ENCODE results near the gene TANC1.
A peak's percentile ranks its signal among the peaks of the same experiment; 100 is the strongest.

TANC1 gene

GRCh38 chr2:159226059-159226461 lies 257.6 kb downstream of the TANC1 start:
- Mint-ChIP-seq H3K4me3 (no peak overlapping the region), H3K27ac (no peak overlapping the region)

GRCh38 chr2:159226608-159227385 lies 258.4 kb downstream of the TANC1 start:
- Mint-ChIP-seq H3K27me3 (no peaks in the 10 kb centered on the region), H3K9me3 (no peaks in the 10 kb centered on the region), H3K4me1 (peaks cover 3% of the 10 kb centered on the region), H3K4me3 (no peak overlapping the region), H3K27ac (no peak overlapping the region), H3K36me3 (no peaks in the 10 kb centered on the region)

More at GRCh38 chr2:159226059-159226461, 257.6 kb downstream of the TANC1 start:
- Mint-ChIP-seq H3K9me3 (no peaks in the 10 kb centered on the region), H3K4me1 (peaks cover 3% of the 10 kb centered on the region), H3K36me3 (no peaks in the 10 kb centered on the region), H3K27me3 (no peaks in the 10 kb centered on the region)

GRCh38 chr2:159227467-159227866 lies 259.0 kb downstream of the TANC1 start:
- H3K4me3 Mint-ChIP-seq: no peak overlapping the region
- peaks cover 3% of the 10 kb centered on the region for H3K4me1 Mint-ChIP-seq
- H3K27ac Mint-ChIP-seq: no peak overlapping the region
- no peaks in the 10 kb centered on the region for H3K27me3 Mint-ChIP-seq
- H3K9me3 Mint-ChIP-seq: no peaks in the 10 kb centered on the region
- H3K36me3 Mint-ChIP-seq: peaks cover 2% of the 10 kb centered on the region

GRCh38 chr2:159228081-159228581 lies 259.7 kb downstream of the TANC1 start:
- Mint-ChIP-seq H3K27ac (no peak overlapping the region), H3K4me3 (no peak overlapping the region), H3K36me3 (peaks cover 2% of the 10 kb centered on the region), H3K27me3 (no peaks in the 10 kb centered on the region), H3K9me3 (no peaks in the 10 kb centered on the region), H3K4me1 (peaks cover 3% of the 10 kb centered on the region)

- Mint-ChIP-seq H3K4me3 (no peak overlapping the region), H3K27ac (no peak overlapping the region), H3K27me3 (no peaks in the 10 kb centered on the region)
Observed at GRCh38 chr2:159229476-159230144, 261.2 kb downstream of the TANC1 start.

GRCh38 chr2:159230145-159230877 lies 261.9 kb downstream of the TANC1 start:
- Mint-ChIP-seq H3K9me3 (no peaks in the 10 kb centered on the region), H3K27ac (no peak overlapping the region), H3K4me1 (peaks cover 3% of the 10 kb centered on the region), H3K36me3 (peaks cover 5% of the 10 kb centered on the region), H3K4me3 (no peak overlapping the region), H3K27me3 (no peaks in the 10 kb centered on the region)

More at GRCh38 chr2:159229476-159230144, 261.2 kb downstream of the TANC1 start:
- no peaks in the 10 kb centered on the region for H3K9me3 Mint-ChIP-seq
- peaks cover 3% of the 10 kb centered on the region for H3K4me1 Mint-ChIP-seq
- H3K36me3 Mint-ChIP-seq: peaks cover 2% of the 10 kb centered on the region

- H3K36me3 Mint-ChIP-seq: peaks cover 7% of the 10 kb centered on the region
- H3K4me3 Mint-ChIP-seq: no peak overlapping the region
- no peaks in the 10 kb centered on the region for H3K27me3 Mint-ChIP-seq
- H3K27ac Mint-ChIP-seq: no peak overlapping the region
- H3K4me1 Mint-ChIP-seq: no peaks in the 10 kb centered on the region
- H3K9me3 Mint-ChIP-seq: no peaks in the 10 kb centered on the region
Observed at GRCh38 chr2:159232456-159233170, 264.2 kb downstream of the TANC1 start.

- no peaks in the 10 kb centered on the region for H3K9me3 Mint-ChIP-seq
- H3K36me3 Mint-ChIP-seq: peaks cover 11% of the 10 kb centered on the region
- no peaks in the 10 kb centered on the region for H3K4me1 Mint-ChIP-seq
- no peak overlapping the region for H3K4me3 Mint-ChIP-seq
- H3K27me3 Mint-ChIP-seq: no peaks in the 10 kb centered on the region
- H3K27ac Mint-ChIP-seq: no peak overlapping the region
Observed at GRCh38 chr2:159234868-159235267, 266.4 kb downstream of the TANC1 start.

- Mint-ChIP-seq H3K9me3 (no peaks in the 10 kb centered on the region), H3K36me3 (peaks cover 34% of the 10 kb centered on the region), H3K27me3 (no peaks in the 10 kb centered on the region), H3K4me1 (no peaks in the 10 kb centered on the region), H3K27ac (no peak overlapping the region), H3K4me3 (no peak overlapping the region)
Observed at GRCh38 chr2:159243529-159243928, 275.1 kb downstream of the TANC1 start.

GRCh38 chr2:159246325-159246988 lies 278.0 kb downstream of the TANC1 start:
- Mint-ChIP-seq H3K27me3 (no peaks in the 10 kb centered on the region), H3K4me3 (no peak overlapping the region), H3K36me3 (peaks cover 31% of the 10 kb centered on the region), H3K9me3 (no peaks in the 10 kb centered on the region), H3K27ac (no peak overlapping the region), H3K4me1 (no peaks in the 10 kb centered on the region)

- Mint-ChIP-seq H3K4me3 (no peak overlapping the region), H3K27me3 (no peaks in the 10 kb centered on the region), H3K4me1 (no peaks in the 10 kb centered on the region), H3K36me3 (peaks cover 15% of the 10 kb centered on the region), H3K27ac (peak overlapping the region; percentile 36), H3K9me3 (no peaks in the 10 kb centered on the region)
Observed at GRCh38 chr2:159249990-159250715, 281.7 kb downstream of the TANC1 start.

- H3K27ac Mint-ChIP-seq: no peak overlapping the region
Observed at GRCh38 chr2:159251296-159252173, 283.1 kb downstream of the TANC1 start.

GRCh38 chr2:159252905-159253304 lies 284.5 kb downstream of the TANC1 start:
- no peak overlapping the region for H3K4me3 Mint-ChIP-seq
- H3K4me1 Mint-ChIP-seq: no peaks in the 10 kb centered on the region
- H3K27me3 Mint-ChIP-seq: no peaks in the 10 kb centered on the region
- H3K36me3 Mint-ChIP-seq: peaks cover 8% of the 10 kb centered on the region
- H3K9me3 Mint-ChIP-seq: no peaks in the 10 kb centered on the region
- no peak overlapping the region for H3K27ac Mint-ChIP-seq

More at GRCh38 chr2:159251296-159252173, 283.1 kb downstream of the TANC1 start:
- Mint-ChIP-seq H3K27me3 (no peaks in the 10 kb centered on the region), H3K4me3 (no peak overlapping the region), H3K4me1 (no peaks in the 10 kb centered on the region), H3K36me3 (peaks cover 13% of the 10 kb centered on the region), H3K9me3 (no peaks in the 10 kb centered on the region)

All from activated naive CD4-positive, alpha-beta T cell treated with anti-CD3 and anti-CD28 coated beads, Interleukin-2, amount 50 U/mL, for 24 hours (primary cell).